ENCODE results near the gene UFD1. TPM values are rescaled to one million over a fixed set of nuclear protein-coding genes. Genes with fewer than 3 reads are reported as not detected.

UFD1 gene
- total RNA-seq, 1 experiment from 2014 or later = 74.4 TPM

DNA sequence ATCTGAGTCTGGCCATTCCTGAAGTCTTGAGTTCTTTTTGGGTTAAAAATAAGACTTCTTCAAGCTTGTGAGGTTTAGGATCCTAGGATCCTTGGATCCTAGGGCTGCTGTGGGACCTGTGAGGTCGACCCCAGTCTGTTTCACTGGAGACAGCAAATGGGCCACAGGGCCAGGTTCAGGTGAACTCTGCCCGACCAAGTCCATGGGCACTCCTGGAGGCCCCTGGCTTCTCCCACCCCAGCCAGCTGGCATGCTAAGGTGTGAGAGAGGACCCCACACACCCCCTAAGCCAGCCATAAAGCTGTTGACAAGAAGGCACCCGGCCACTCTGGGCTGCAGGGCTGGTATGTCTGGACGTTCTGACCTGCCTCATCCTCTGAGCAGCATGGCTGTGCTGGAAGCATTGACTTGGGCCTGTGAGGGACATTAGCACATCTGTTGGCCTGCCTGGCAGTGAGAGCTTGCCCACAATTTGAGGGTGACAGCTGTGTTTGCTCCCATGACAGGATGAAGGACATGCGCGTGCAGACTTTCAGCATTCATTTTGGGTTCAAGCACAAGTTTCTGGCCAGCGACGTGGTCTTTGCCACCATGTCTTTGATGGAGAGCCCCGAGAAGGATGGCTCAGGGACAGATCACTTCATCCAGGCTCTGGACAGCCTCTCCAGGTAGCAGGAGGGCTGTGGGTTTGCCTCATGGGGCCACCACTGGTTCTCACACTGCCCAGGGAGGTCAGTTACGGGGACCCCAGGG lies 29.2 kb upstream of the UFD1 start:
- no peak overlapping the region for H3K27ac ChIP-seq (ENCODE audit: insufficient read length, low read depth, low read length)
- no peak overlapping the region for H2BK5ac ChIP-seq (ENCODE audit: insufficient read length, low read length)
- H3K23ac ChIP-seq (ENCODE audit: insufficient read length, low read depth, low read length) = no peak overlapping the region
- H3K4me1 Mint-ChIP-seq = peaks cover 8% of the 10 kb centered on the region in 2 experiments
- H2BK12ac ChIP-seq (ENCODE audit: insufficient read length, low read depth, low read length) = no peak overlapping the region
- H3K36me3 Mint-ChIP-seq (ENCODE audit: insufficient read depth in 1 of 3, low read depth in 3 of 3) = peaks cover 17 to 71% (median 47%) of the 10 kb centered on the region in 3 experiments
- no peaks in the 10 kb centered on the region for H3K23me2 ChIP-seq (ENCODE audit: insufficient read length, low read depth, low read length, poor library complexity, severe bottlenecking)
- no peak overlapping the region for H2BK15ac ChIP-seq (ENCODE audit: low read depth, low read length)
- H3K79me1 ChIP-seq (ENCODE audit: insufficient read depth, low read depth, low read length, poor library complexity, severe bottlenecking) = no peaks in the 10 kb centered on the region
- H3K79me2 ChIP-seq (ENCODE audit: insufficient read depth, low read length) = no peaks in the 10 kb centered on the region
- H3K14ac ChIP-seq (ENCODE audit: insufficient read depth, low read length) = no peak overlapping the region
- H4K91ac ChIP-seq (ENCODE audit: insufficient read length, low read depth, low read length) = no peak overlapping the region
- no peak overlapping the region for H3K4me2 ChIP-seq (ENCODE audit: insufficient read depth, insufficient read length, low read length)
- H3K18ac ChIP-seq (ENCODE audit: insufficient read length, low read depth, low read length) = no peak overlapping the region
- no peak overlapping the region for H3K9ac ChIP-seq (ENCODE audit: extremely low read depth, insufficient read length, low read length)
- DNase-seq = no peak
- H3K4me1 ChIP-seq (ENCODE audit: insufficient read depth, low read length) = no peaks in the 10 kb centered on the region; the same call in 1 of the 2 replicates
- H3K27ac Mint-ChIP-seq = peak overlapping the region in 1 of 3 experiments; percentile 77; a peak in 1 of 7 replicates
- H3T11ph ChIP-seq (ENCODE audit: low read length) = no peak overlapping the region
- no peak overlapping the region for H2AFZ ChIP-seq (ENCODE audit: low read length)
- H3K9me3 ChIP-seq (ENCODE audit: control insufficient read depth, low read depth, low read length) = no peaks in the 10 kb centered on the region
- no peak overlapping the region for H2BK120ac ChIP-seq (ENCODE audit: low read depth, low read length, poor library complexity, severe bottlenecking)
- TF ChIP-seq, protein P1, sequence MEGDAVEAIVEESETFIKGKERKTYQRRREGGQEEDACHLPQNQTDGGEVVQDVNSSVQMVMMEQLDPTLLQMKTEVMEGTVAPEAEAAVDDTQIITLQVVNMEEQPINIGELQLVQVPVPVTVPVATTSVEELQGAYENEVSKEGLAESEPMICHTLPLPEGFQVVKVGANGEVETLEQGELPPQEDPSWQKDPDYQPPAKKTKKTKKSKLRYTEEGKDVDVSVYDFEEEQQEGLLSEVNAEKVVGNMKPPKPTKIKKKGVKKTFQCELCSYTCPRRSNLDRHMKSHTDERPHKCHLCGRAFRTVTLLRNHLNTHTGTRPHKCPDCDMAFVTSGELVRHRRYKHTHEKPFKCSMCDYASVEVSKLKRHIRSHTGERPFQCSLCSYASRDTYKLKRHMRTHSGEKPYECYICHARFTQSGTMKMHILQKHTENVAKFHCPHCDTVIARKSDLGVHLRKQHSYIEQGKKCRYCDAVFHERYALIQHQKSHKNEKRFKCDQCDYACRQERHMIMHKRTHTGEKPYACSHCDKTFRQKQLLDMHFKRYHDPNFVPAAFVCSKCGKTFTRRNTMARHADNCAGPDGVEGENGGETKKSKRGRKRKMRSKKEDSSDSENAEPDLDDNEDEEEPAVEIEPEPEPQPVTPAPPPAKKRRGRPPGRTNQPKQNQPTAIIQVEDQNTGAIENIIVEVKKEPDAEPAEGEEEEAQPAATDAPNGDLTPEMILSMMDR (conservative IDR thresholded peaks at IDR 0.05) = no peak
- H3K27me3 ChIP-seq (ENCODE audit: insufficient read depth, low read length) = no peaks in the 10 kb centered on the region
- H3K4ac ChIP-seq (ENCODE audit: low read depth, low read length) = no peak overlapping the region
- H3K27me3 Mint-ChIP-seq (ENCODE audit: low read depth) = no peaks in the 10 kb centered on the region; the same call in none of the 2 replicates
- no CpG with 5 or more reads among the region's 10 CpGs for WGBS (ENCODE audit: extremely low coverage, insufficient read length, low lambda C conversion rate)
- no peaks in the 10 kb centered on the region for H3K9me3 Mint-ChIP-seq
- H4K5ac ChIP-seq (ENCODE audit: insufficient read length, low read depth, low read length) = no peak overlapping the region
- H4K8ac ChIP-seq (replicated peaks; ENCODE audit: insufficient read length, low read depth, low read length) = no peak overlapping the region
- no peaks in the 10 kb centered on the region for H4K20me1 ChIP-seq (ENCODE audit: control insufficient read depth, insufficient read depth, insufficient read length)
- H3K56ac ChIP-seq (ENCODE audit: insufficient read length, low read depth, low read length) = no peak overlapping the region
- H3K4me3 Mint-ChIP-seq = no peak overlapping the region
- no peak overlapping the region for H2AK5ac ChIP-seq (ENCODE audit: insufficient read length, low read length)
- H2BK20ac ChIP-seq (ENCODE audit: low read depth, low read length, poor library complexity, severe bottlenecking) = no peak overlapping the region

Data from H9 (cell line).